SK-N-MC (cell line): ENCODE results near the gene CAPN11.
"Not testable (repeated sequence)": the region's sequence is repeated elsewhere in the genome, so short reads cannot be mapped to it uniquely, and the experiment has no call there.

Experiments
- DNase-seq: peaks from one replicate; pipeline ENCODE4 v3.0.0-alpha.2; 2011; ENCODE audit warnings: low read depth, low spot score
- H3K27ac ChIP-seq: fragments of 200-600 bp; sonication (generic); 2 replicates; pipeline ENCODE4 v1.5.1; 2016; ENCODE audit warnings: mixed run types
- H3K36me3 ChIP-seq: fragments of 200-600 bp; sonication (generic); 2 replicates; pipeline ENCODE4 v1.6.1; 2017; ENCODE audit warnings: antibody characterized with exemption, low read length, mixed read lengths; ENCODE audit not compliant: insufficient read depth
- H3K4me3 ChIP-seq: fragments of 200-600 bp; sonication (generic); 2 replicates; pipeline ENCODE4 v1.5.1; 2016
- H3K9ac ChIP-seq: fragments of 200-600 bp; sonication (generic); 2 replicates; pipeline ENCODE4 v1.8.0; 2017; ENCODE audit warnings: mixed run types, mixed read lengths; ENCODE audit not compliant: insufficient read length
- H3K9me3 ChIP-seq: fragments of 200-600 bp; sonication (generic); 2 replicates; pipeline ENCODE4 v1.6.1; 2017; ENCODE audit warnings: low read depth, mild to moderate bottlenecking, antibody characterized with exemption, low read length, moderate library complexity, mixed read lengths
- EZH2 ChIP-seq: fragments of 200-600 bp; sonication (generic); IDR thresholded peaks from one replicate; pipeline ENCODE4 v1.6.1; 2017; ENCODE audit warnings: antibody characterized with exemption
- FOXP2 ChIP-seq: optimal IDR thresholded peaks from 2 replicates; pipeline ENCODE3; 2011; ENCODE audit warnings: mild to moderate bottlenecking, moderate library complexity; ENCODE audit not compliant: insufficient read depth; ENCODE audit errors: extremely low read length, control extremely low read depth
- POLR2AphosphoS5 ChIP-seq: IDR thresholded peaks from 2 replicates; pipeline ENCODE4 v1.6.1; 2012; ENCODE audit warnings: mild to moderate bottlenecking, low read depth, low read length, borderline replicate concordance

The CAPN11 gene

GRCh38 chr6:44135875-44136274 is 22.7 kb upstream of the CAPN11 start:
- peaks cover 20% of the 10 kb centered on the region; the same call in 1 of the 2 replicates for H3K36me3 ChIP-seq
- DNase-seq, result no peak
- TF ChIP-seq FOXP2, result no peak
- no peak for TF ChIP-seq EZH2
- TF ChIP-seq POLR2AphosphoS5, result no peak
- H3K9ac ChIP-seq, result no peak overlapping the region
- H3K27ac ChIP-seq, result peak overlapping the region; percentile 81
- no peaks in the 10 kb centered on the region for H3K9me3 ChIP-seq
- 0 out of 2 replicates have a peak overlapping the region, but pooled peaks have one; percentile 28 for H3K4me3 ChIP-seq

- DNase-seq, result no peak
- no peak overlapping the region for H3K9ac ChIP-seq
- TF ChIP-seq EZH2 (no peak), FOXP2 (no peak), POLR2AphosphoS5 (no peak)
- H3K27ac ChIP-seq, result peak overlapping the region; percentile 79
- H3K4me3 ChIP-seq, result peak overlapping the region; percentile 63
- peaks cover 40% of the 10 kb centered on the region; the same call in 1 of the 2 replicates for H3K36me3 ChIP-seq
- H3K9me3 ChIP-seq, result no peaks in the 10 kb centered on the region
Observed at GRCh38 chr6:44138717-44139350, 19.8 kb upstream of the CAPN11 start.

DNA sequence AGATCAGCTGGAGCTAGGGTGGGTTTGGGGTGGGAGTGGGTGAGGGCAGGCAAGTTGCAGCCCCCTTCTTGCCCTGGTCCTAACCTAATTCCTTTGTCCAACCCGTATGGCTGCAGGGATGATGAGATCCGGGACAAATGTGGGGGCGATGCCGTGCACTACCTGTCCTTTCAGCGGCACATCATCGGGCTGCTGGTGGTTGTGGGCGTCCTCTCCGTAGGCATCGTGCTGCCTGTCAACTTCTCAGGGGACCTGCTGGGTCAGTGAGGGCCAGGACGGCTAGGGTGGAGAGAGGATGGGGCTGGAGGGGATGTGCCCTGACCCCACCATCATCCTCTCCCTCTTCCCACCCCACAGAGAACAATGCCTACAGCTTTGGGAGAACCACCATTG is 19.3 kb upstream of the CAPN11 start:
- no peak overlapping the region for H3K9ac ChIP-seq
- H3K9me3 ChIP-seq, result no peaks in the 10 kb centered on the region
- peak overlapping the region; percentile 79 for H3K27ac ChIP-seq
- peaks cover 45% of the 10 kb centered on the region for H3K36me3 ChIP-seq
- no peak for DNase-seq
- peak overlapping the region; percentile 63; the same call in 1 of the 2 replicates for H3K4me3 ChIP-seq
- TF ChIP-seq EZH2, result no peak
- TF ChIP-seq FOXP2, result no peak
- TF ChIP-seq POLR2AphosphoS5, result no peak

- no peak for DNase-seq
- no peak overlapping the region for H3K27ac ChIP-seq
- H3K9ac ChIP-seq, result no peak overlapping the region
- no peaks in the 10 kb centered on the region for H3K9me3 ChIP-seq
- no peak overlapping the region for H3K4me3 ChIP-seq
- H3K36me3 ChIP-seq, result peaks cover 51% of the 10 kb centered on the region
- TF ChIP-seq FOXP2 (no peak), POLR2AphosphoS5 (no peak), EZH2 (no peak)
Observed at GRCh38 chr6:44142835-44143234, 15.8 kb upstream of the CAPN11 start.

GRCh38 chr6:44143731-44144130 is 14.9 kb upstream of the CAPN11 start:
- Histone ChIP-seq H3K36me3 (peaks cover 59% of the 10 kb centered on the region), H3K27ac (no peak overlapping the region), H3K4me3 (no peak overlapping the region), H3K9ac (no peak overlapping the region), H3K9me3 (no peaks in the 10 kb centered on the region)
- TF ChIP-seq EZH2 (no peak), POLR2AphosphoS5 (no peak), FOXP2 (no peak)
- DNase-seq, result no peak

GRCh38 chr6:44144536-44144935 is 14.1 kb upstream of the CAPN11 start:
- not testable (repeated sequence) for H3K27ac ChIP-seq, H3K9ac ChIP-seq, H3K9me3 ChIP-seq, H3K4me3 ChIP-seq, DNase-seq
- H3K36me3 ChIP-seq, result peaks cover 64% of the 10 kb centered on the region

DNA sequence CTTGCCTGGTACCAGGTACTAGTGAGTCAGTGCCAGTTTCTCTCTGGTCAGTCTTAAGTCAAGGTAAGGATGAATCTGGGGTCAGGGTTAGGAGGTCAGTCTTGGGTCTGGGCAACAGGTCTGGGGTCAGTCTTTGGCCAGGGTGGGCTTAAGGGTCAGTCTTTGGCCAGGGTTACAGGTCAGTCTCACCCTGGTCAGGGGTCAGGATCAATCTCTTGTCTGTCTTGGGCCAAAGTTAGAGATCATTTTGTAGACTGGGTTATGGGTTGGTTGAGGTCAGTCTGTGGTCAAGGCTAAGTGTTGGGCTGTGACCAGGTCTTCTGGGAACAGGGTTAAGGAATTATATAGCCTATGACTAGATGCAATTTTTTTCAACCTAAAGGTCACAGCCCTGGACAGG is 12.8 kb upstream of the CAPN11 start:
- TF ChIP-seq FOXP2 (no peak), EZH2 (no peak), POLR2AphosphoS5 (no peak)
- Histone ChIP-seq H3K36me3 (peaks cover 51% of the 10 kb centered on the region), H3K27ac (no peak overlapping the region), H3K4me3 (no peak overlapping the region), H3K9ac (no peak overlapping the region), H3K9me3 (no peaks in the 10 kb centered on the region)
- DNase-seq, result no peak

- H3K36me3 ChIP-seq, result peaks cover 43% of the 10 kb centered on the region
- H3K9me3 ChIP-seq, result no peaks in the 10 kb centered on the region
- no peak overlapping the region for H3K9ac ChIP-seq
- no peak overlapping the region for H3K27ac ChIP-seq
- DNase-seq, result no peak
- no peak overlapping the region for H3K4me3 ChIP-seq
- TF ChIP-seq POLR2AphosphoS5 (no peak), EZH2 (no peak), FOXP2 (no peak)
Observed at GRCh38 chr6:44146685-44147084, 11.9 kb upstream of the CAPN11 start.

DNA sequence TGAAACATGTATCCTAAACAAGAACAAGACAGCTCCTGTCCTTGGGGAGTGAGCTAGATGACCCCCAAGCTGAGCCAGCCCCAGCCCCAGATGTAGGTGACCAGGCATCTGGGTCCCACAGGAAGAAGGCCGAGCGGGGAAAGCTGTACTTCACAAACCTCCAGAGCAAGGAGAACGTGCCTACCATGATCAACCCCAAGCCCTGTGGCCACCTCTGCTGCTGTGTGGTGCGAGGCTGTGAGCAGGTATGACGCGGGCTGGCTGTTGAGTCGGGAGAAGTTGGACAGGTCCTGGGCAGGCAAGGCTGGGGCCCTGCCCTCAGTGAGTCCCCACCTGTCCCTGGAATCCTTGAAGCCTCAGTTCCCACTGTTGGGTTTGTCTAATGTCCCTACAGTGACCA is 11.4 kb upstream of the CAPN11 start:
- Histone ChIP-seq H3K4me3 (no peak overlapping the region), H3K36me3 (peaks cover 43% of the 10 kb centered on the region), H3K27ac (no peak overlapping the region), H3K9me3 (no peaks in the 10 kb centered on the region), H3K9ac (no peak overlapping the region)
- TF ChIP-seq EZH2, result no peak
- no peak for TF ChIP-seq POLR2AphosphoS5
- TF ChIP-seq FOXP2, result no peak
- DNase-seq, result no peak
